BLaER1 treated with 17β-estradiol and CSF1 and Interleukin-3, amounts not matched to agents 10 nM and 100 nM (cell line): ENCODE results near the gene DHX58.
A peak's percentile ranks its signal among the peaks of the same experiment; 100 is the strongest.

ENCODE experiments used
- H3K27ac ChIP-seq, 11 experiments: shearing (Covaris generic); formaldehyde crosslinking; 2 replicates each; pipeline ENCODE4 v1.8.1; 2022
- H3K27me3 ChIP-seq, 11 experiments: shearing (Covaris generic); formaldehyde crosslinking; 2 replicates each; pipeline ENCODE4 v1.8.1; 2022
- H3K36me3 ChIP-seq, 11 experiments: shearing (Covaris generic); formaldehyde crosslinking; 2 replicates each; pipeline ENCODE4 v1.8.1; 2022
- H3K4me1 ChIP-seq, 10 experiments: shearing (Covaris generic); formaldehyde crosslinking; 2 replicates each; pipeline ENCODE4 v1.8.1; 2022
- H3K4me2 ChIP-seq, 11 experiments: shearing (Covaris generic); formaldehyde crosslinking; 2 replicates each; pipeline ENCODE4 v1.8.1; 2022
- H3K4me3 ChIP-seq, 10 experiments: shearing (Covaris generic); formaldehyde crosslinking; 2 replicates each; pipeline ENCODE4 v1.8.1; 2022
- H3K9ac ChIP-seq, 11 experiments: shearing (Covaris generic); formaldehyde crosslinking; 2 replicates each; pipeline ENCODE4 v1.8.1; 2022
- H3K9me3 ChIP-seq, 11 experiments: shearing (Covaris generic); formaldehyde crosslinking; replicated peaks in 1 of 11; 2 replicates each; pipeline ENCODE4 v1.8.1; 2022
- H4K20me1 ChIP-seq, 11 experiments: shearing (Covaris generic); formaldehyde crosslinking; 2 replicates each; pipeline ENCODE4 v1.8.1; 2022
- Cebpa-rat ChIP-seq, 11 experiments: shearing (Covaris generic); IDR thresholded peaks; 2 replicates each; pipeline ENCODE4 v1.8.1; 2022

The DHX58 gene

GRCh38 chr17:42110301-42111264, 1.9 kb downstream of the DHX58 start:
- Histone ChIP-seq H3K27me3 (no peaks in the 10 kb centered on the region), H3K9ac (no peak overlapping the region), H3K27ac (no peak overlapping the region), H4K20me1 (no peaks in the 10 kb centered on the region; a peak in 1 of 22 replicates), H3K4me2 (peak overlapping the region in 9 of 11 experiments; percentile 82 to 95 (median 93); a peak in 13 of 22 replicates), H3K4me3 (no peak overlapping the region), H3K9me3 (no peaks in the 10 kb centered on the region), H3K36me3 (peaks cover 10 to 28% (median 18%) of the 10 kb centered on the region in 11 experiments; a peak in 18 of 22 replicates), H3K4me1 (peaks cover 38 to 55% (median 44%) of the 10 kb centered on the region in 10 experiments)
- TF ChIP-seq Cebpa-rat (IDR thresholded peaks at IDR 0.05): no peak

- H3K9ac ChIP-seq: no peak overlapping the region
- H4K20me1 ChIP-seq: no peaks in the 10 kb centered on the region; a peak in 1 of 22 replicates
Measured at GRCh38 chr17:42109086-42109485, 3.4 kb downstream of the DHX58 start.

GRCh38 chr17:42107597-42108576, 4.6 kb downstream of the DHX58 start:
- Histone ChIP-seq H3K4me2 (peak overlapping the region; percentile 56 to 87 (median 76)), H3K27ac (peak overlapping the region in 2 of 11 experiments; percentile 20 to 22; a peak in 1 of 22 replicates), H3K4me3 (peak overlapping the region in 8 of 10 experiments; percentile 45 to 66 (median 51); a peak in 14 of 20 replicates)

More at GRCh38 chr17:42109086-42109485, 3.4 kb downstream of the DHX58 start:
- no peak for TF ChIP-seq Cebpa-rat (IDR thresholded peaks at IDR 0.05)
- Histone ChIP-seq H3K27ac (no peak overlapping the region), H3K4me2 (no peak overlapping the region), H3K27me3 (no peaks in the 10 kb centered on the region), H3K9me3 (no peaks in the 10 kb centered on the region), H3K4me3 (no peak overlapping the region), H3K36me3 (peaks cover 0 to 22% (median 10%) of the 10 kb centered on the region in 11 experiments; a peak in 17 of 22 replicates), H3K4me1 (peaks cover 38 to 55% (median 44%) of the 10 kb centered on the region in 10 experiments)

GRCh38 chr17:42107124-42107523, 5.4 kb downstream of the DHX58 start:
- peak overlapping the region; percentile 56 to 87 (median 76); a peak in 21 of 22 replicates for H3K4me2 ChIP-seq
- H3K9me3 ChIP-seq: no peaks in the 10 kb centered on the region
- no peaks in the 10 kb centered on the region for H3K27me3 ChIP-seq
- peak overlapping the region in 4 of 11 experiments; percentile 42 to 55 (median 43); a peak in 3 of 22 replicates for H3K9ac ChIP-seq
- peaks cover 0 to 23% (median 0%) of the 10 kb centered on the region in 11 experiments; a peak in 3 of 22 replicates for H3K36me3 ChIP-seq
- H3K4me1 ChIP-seq: peaks cover 28 to 43% (median 35%) of the 10 kb centered on the region in 10 experiments
- no peaks in the 10 kb centered on the region; a peak in 1 of 22 replicates for H4K20me1 ChIP-seq
- 0 out of 22 replicates have a peak, but pooled peaks of 2 of the 11 experiments have one; percentile 18 to 20 for TF ChIP-seq Cebpa-rat (IDR thresholded peaks at IDR 0.05)
- peak overlapping the region in 8 of 10 experiments; percentile 45 to 66 (median 51); a peak in 12 of 20 replicates for H3K4me3 ChIP-seq
- no peak overlapping the region for H3K27ac ChIP-seq

More at GRCh38 chr17:42107597-42108576, 4.6 kb downstream of the DHX58 start:
- Histone ChIP-seq H3K36me3 (peaks cover 0 to 23% (median 0%) of the 10 kb centered on the region in 11 experiments; a peak in 4 of 22 replicates), H3K27me3 (no peaks in the 10 kb centered on the region), H3K9me3 (no peaks in the 10 kb centered on the region), H3K4me1 (peaks cover 30 to 44% (median 37%) of the 10 kb centered on the region in 10 experiments), H3K9ac (peak overlapping the region in 5 of 11 experiments; percentile 42 to 55 (median 43); a peak in 4 of 22 replicates), H4K20me1 (no peaks in the 10 kb centered on the region; a peak in 1 of 22 replicates)
- no peak for TF ChIP-seq Cebpa-rat (IDR thresholded peaks at IDR 0.05)

GRCh38 chr17:42106009-42106408, 6.5 kb downstream of the DHX58 start:
- Histone ChIP-seq H3K4me3 (no peak overlapping the region), H3K9me3 (no peaks in the 10 kb centered on the region), H4K20me1 (no peaks in the 10 kb centered on the region; a peak in 1 of 22 replicates), H3K36me3 (peaks cover 0 to 23% (median 0%) of the 10 kb centered on the region in 11 experiments; a peak in 3 of 22 replicates), H3K27ac (no peak overlapping the region), H3K4me2 (no peak overlapping the region), H3K9ac (no peak overlapping the region), H3K4me1 (peaks cover 20 to 40% (median 31%) of the 10 kb centered on the region in 10 experiments), H3K27me3 (no peaks in the 10 kb centered on the region)
- no peak for TF ChIP-seq Cebpa-rat (IDR thresholded peaks at IDR 0.05)

- H4K20me1 ChIP-seq: no peaks in the 10 kb centered on the region; a peak in 1 of 22 replicates
- no peak overlapping the region for H3K27ac ChIP-seq
- H3K4me2 ChIP-seq: no peak overlapping the region
- no peak for TF ChIP-seq Cebpa-rat (IDR thresholded peaks at IDR 0.05)
- peaks cover 13 to 32% (median 24%) of the 10 kb centered on the region in 10 experiments for H3K4me1 ChIP-seq
- no peak overlapping the region for H3K4me3 ChIP-seq
- peaks cover 0 to 23% (median 0%) of the 10 kb centered on the region in 11 experiments; a peak in 3 of 22 replicates for H3K36me3 ChIP-seq
- H3K9me3 ChIP-seq: no peaks in the 10 kb centered on the region
- peaks cover 0 to 2% (median 0%) of the 10 kb centered on the region in 11 experiments; a peak in 1 of 22 replicates for H3K27me3 ChIP-seq
- no peak overlapping the region for H3K9ac ChIP-seq
Measured at GRCh38 chr17:42104264-42104663, 8.2 kb downstream of the DHX58 start.

GRCh38 chr17:42103221-42103954, 9.1 kb downstream of the DHX58 start:
- Histone ChIP-seq H3K9me3 (no peaks in the 10 kb centered on the region), H3K27ac (no peak overlapping the region), H3K4me3 (no peak overlapping the region), H3K27me3 (peaks cover 0 to 10% (median 0%) of the 10 kb centered on the region in 11 experiments; a peak in 6 of 22 replicates), H4K20me1 (no peaks in the 10 kb centered on the region; a peak in 1 of 22 replicates), H3K4me1 (peaks cover 13 to 30% (median 24%) of the 10 kb centered on the region in 10 experiments), H3K36me3 (peaks cover 0 to 17% (median 0%) of the 10 kb centered on the region in 11 experiments; a peak in 3 of 22 replicates), H3K4me2 (no peak overlapping the region), H3K9ac (no peak overlapping the region)
- TF ChIP-seq Cebpa-rat (IDR thresholded peaks at IDR 0.05): no peak
